ENCODE results near the gene HPS4. TPM values are rescaled to one million over a fixed set of nuclear protein-coding genes. Genes with fewer than 3 reads are reported as not detected.

The HPS4 gene
- total RNA-seq, 1 experiment from 2014 or later, result 19.9 TPM

GRCh38 chr22:26435327-26436093 lies 48.1 kb downstream of the HPS4 start:
- ChIA-PET CTCF (no interaction called here), POLR2A (ENCODE audit: unreplicated experiment) (no interaction called here)
- Histone ChIP-seq H3K9me3 (ENCODE audit: low read length) (no peaks in the 10 kb centered on the region), H2AFZ (ENCODE audit: low read length) (no peak overlapping the region), H3K9ac (ENCODE audit: low read length) (no peak overlapping the region), H3K79me2 (ENCODE audit: low read length) (no peaks in the 10 kb centered on the region), H3F3A (ENCODE audit: low read length, unreplicated experiment) (no peaks in the 10 kb centered on the region), H3K36me3 (ENCODE audit: low read depth, low read length) (no peaks in the 10 kb centered on the region), H3K9me2 (replicated peaks; ENCODE audit: low read length) (no peaks in the 10 kb centered on the region), H3K27ac (ENCODE audit: low read length) (no peak overlapping the region), H3K4me2 (ENCODE audit: low read length) (no peak overlapping the region), H3K4me1 (ENCODE audit: insufficient read depth, low read length) (no peaks in the 10 kb centered on the region; the same call in 1 of the 2 replicates), H3K27me3 (ENCODE audit: low read length) (no peaks in the 10 kb centered on the region), H4K20me1 (ENCODE audit: low read length) (no peaks in the 10 kb centered on the region), H3K4me3 (ENCODE audit: low read length) (no peak overlapping the region)
- BruUV-seq (replicated peaks), result no TSS peak
- ATAC-seq (no peak), DNase-seq (no peak)
- intact Hi-C loops (cut with micrococcal nuclease), result no loop called here
- TF ChIP-seq CTCF (conservative IDR thresholded peaks at IDR 0.05; ENCODE audit: low read depth, low read length), result no peak
- no peak for TF ChIP-seq EZH2phosphoT487 (IDR thresholded peaks at IDR 0.05; ENCODE audit: borderline replicate concordance, low read length)
- TF ChIP-seq EZH2 (IDR thresholded peaks at IDR 0.05; ENCODE audit: low read length, unreplicated experiment), result no peak

GRCh38 chr22:26433805-26434204 lies 49.8 kb downstream of the HPS4 start:
- Histone ChIP-seq H3K4me2 (ENCODE audit: low read length) (no peak overlapping the region), H3K4me1 (ENCODE audit: insufficient read depth, low read length) (no peaks in the 10 kb centered on the region; the same call in 1 of the 2 replicates), H2AFZ (ENCODE audit: low read length) (no peak overlapping the region), H3F3A (ENCODE audit: low read length, unreplicated experiment) (no peaks in the 10 kb centered on the region), H4K20me1 (ENCODE audit: low read length) (no peaks in the 10 kb centered on the region), H3K36me3 (ENCODE audit: low read depth, low read length) (no peaks in the 10 kb centered on the region), H3K27me3 (ENCODE audit: low read length) (no peaks in the 10 kb centered on the region), H3K27ac (ENCODE audit: low read length) (no peak overlapping the region), H3K9me2 (replicated peaks; ENCODE audit: low read length) (no peaks in the 10 kb centered on the region), H3K9ac (ENCODE audit: low read length) (no peak overlapping the region), H3K79me2 (ENCODE audit: low read length) (no peaks in the 10 kb centered on the region), H3K4me3 (ENCODE audit: low read length) (no peak overlapping the region), H3K9me3 (ENCODE audit: low read length) (no peaks in the 10 kb centered on the region)
- CTCF ChIA-PET, result no interaction called here
- ATAC-seq (no peak), DNase-seq (no peak)
- POLR2A ChIA-PET (ENCODE audit: unreplicated experiment), result no interaction called here
- TF ChIP-seq EZH2 (IDR thresholded peaks at IDR 0.05; ENCODE audit: low read length, unreplicated experiment) (no peak), CTCF (conservative IDR thresholded peaks at IDR 0.05; ENCODE audit: low read depth, low read length) (no peak), EZH2phosphoT487 (IDR thresholded peaks at IDR 0.05; ENCODE audit: borderline replicate concordance, low read length) (no peak)
- intact Hi-C loops (cut with micrococcal nuclease), result no loop called here
- no TSS peak for BruUV-seq (replicated peaks)

- Histone ChIP-seq H3K9me2 (replicated peaks; ENCODE audit: low read length) (no peaks in the 10 kb centered on the region), H3K4me3 (ENCODE audit: low read length) (no peak overlapping the region), H3K9ac (ENCODE audit: low read length) (no peak overlapping the region), H3K9me3 (ENCODE audit: low read length) (no peaks in the 10 kb centered on the region), H3K36me3 (ENCODE audit: low read depth, low read length) (no peaks in the 10 kb centered on the region), H3K27me3 (ENCODE audit: low read length) (no peaks in the 10 kb centered on the region), H3K4me1 (ENCODE audit: insufficient read depth, low read length) (no peaks in the 10 kb centered on the region; the same call in 1 of the 2 replicates), H3K4me2 (ENCODE audit: low read length) (no peak overlapping the region), H3K27ac (ENCODE audit: low read length) (no peak overlapping the region), H4K20me1 (ENCODE audit: low read length) (no peaks in the 10 kb centered on the region), H2AFZ (ENCODE audit: low read length) (no peak overlapping the region), H3F3A (ENCODE audit: low read length, unreplicated experiment) (no peaks in the 10 kb centered on the region), H3K79me2 (ENCODE audit: low read length) (no peaks in the 10 kb centered on the region)
- intact Hi-C loops (cut with micrococcal nuclease), result no loop called here
- BruUV-seq (replicated peaks), result no TSS peak
- ChIA-PET CTCF (no interaction called here), POLR2A (ENCODE audit: unreplicated experiment) (no interaction called here)
- TF ChIP-seq EZH2 (IDR thresholded peaks at IDR 0.05; ENCODE audit: low read length, unreplicated experiment) (no peak), CTCF (conservative IDR thresholded peaks at IDR 0.05; ENCODE audit: low read depth, low read length) (no peak), EZH2phosphoT487 (IDR thresholded peaks at IDR 0.05; ENCODE audit: borderline replicate concordance, low read length) (no peak)
- no peak for DNase-seq
- no peak for ATAC-seq
Observed at GRCh38 chr22:26432619-26433311, 50.8 kb downstream of the HPS4 start.

All from PC-3 (cell line).